NCI-H1092 treated with DMSO at 0.1 percent for 48 hours (cell line): ENCODE measurements around the gene PLEKHA6.

ENCODE experiments used
- DNase-seq: peaks from one replicate; lab custom pipeline; 2025; lab: John Stamatoyannopoulos, UW

Gene PLEKHA6

DNA sequence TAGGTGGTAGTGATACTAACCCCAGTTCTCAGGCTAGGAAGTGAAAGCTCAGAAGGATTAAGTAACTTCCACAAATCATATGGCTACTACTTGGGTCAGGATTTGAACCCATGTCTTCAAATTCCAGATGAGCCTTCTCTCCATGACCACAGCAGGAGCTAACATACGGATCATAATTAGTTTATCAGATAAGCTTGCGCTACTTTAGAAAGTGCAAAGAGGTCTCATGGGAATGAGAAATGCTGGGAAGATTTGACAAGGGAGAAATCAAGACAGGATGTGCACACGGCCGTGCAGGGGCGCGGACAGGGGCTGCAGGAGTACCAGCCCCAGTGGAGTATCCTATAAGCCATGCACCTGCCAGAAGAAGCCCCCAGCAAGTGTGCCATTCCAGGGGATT is 5.2 kb downstream of the PLEKHA6 start:
- no peak for DNase-seq

DNA sequence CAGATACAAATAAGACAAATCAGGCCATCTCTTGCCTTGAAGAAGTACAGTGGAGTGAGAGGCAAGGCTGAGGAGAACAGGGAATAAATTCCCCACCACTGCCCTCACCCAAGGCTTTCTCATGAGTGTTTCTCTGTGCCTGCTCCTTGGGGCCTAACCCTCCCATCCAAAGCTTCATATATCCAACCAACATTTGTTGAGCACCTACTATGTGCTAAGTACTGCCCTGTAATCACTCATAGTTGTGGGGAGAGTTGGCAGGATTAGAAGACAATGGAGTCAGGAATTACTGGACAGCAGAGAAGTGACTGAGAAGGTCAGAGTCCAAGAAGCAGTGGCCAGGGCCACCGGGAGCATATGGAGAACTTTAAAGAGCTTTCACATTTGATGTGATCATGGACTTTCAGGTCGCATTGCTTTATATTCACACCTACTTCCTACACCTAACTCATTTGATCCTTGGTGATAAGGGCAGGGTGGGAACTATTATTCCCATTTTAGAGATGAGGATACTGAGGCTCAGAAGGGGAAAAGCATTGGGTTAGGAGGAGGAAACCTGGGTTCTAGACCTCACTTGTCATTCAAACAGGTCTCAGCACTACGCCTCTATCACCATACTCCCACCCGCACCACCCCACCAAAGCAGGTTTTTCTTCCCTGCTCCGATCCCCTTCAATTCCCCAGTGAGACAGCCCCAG is 6.4 kb downstream of the PLEKHA6 start:
- DNase-seq = no peak

DNA sequence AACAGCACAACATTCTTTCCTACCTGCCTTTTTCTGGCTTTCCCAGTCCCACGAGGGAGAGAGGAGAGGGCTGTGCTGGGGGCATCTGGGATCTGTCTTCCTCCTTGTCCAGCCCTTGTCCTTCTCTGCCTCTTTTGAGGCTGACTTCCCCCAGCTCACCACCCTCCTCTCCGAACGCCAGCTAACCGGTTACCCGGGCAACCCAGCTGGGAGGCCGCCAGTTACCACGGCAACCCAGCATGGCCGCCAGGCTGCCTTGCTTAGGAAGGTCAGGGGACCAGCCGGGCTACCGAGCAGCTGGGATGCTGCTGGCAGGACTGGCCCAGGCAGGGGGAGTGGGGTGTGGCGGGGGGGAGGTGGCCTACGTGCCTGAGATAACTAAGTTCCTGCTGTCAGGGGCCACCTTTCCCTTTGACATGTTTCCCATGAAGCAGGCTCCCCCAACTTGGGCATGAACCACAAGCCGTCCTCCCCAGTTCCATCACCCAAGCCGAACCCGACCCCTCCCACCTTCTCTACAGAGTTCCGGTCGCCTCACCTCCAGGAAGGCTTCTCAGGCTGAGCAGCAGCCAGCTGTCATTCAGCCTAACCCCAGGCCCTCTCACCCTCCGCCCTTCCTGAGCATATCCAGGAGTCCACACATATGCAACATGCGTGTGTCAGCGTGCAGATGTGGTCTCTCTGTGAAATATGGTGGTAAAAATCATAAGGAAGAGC is 8.7 kb downstream of the PLEKHA6 start:
- peak; percentile 76 for DNase-seq

DNA sequence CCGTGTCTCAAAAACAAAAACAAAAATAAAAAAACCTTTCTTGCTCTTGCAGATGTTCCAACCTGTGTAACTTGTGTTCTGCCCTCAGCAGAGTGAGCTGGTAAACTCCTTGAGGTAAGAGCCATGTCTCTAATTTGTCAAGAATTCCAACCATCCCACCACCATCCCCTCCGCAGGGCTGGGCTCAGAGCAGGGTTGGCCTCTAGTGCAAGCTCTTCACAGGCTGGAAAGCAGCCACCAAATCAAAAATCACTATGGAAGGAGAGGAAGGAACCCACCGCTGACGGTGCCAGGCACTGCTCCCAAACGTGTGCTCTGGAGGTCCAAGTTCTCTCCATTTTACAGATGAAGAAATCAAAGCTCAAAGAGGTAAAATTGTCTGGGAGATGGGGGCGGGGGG is 9.4 kb downstream of the PLEKHA6 start:
- DNase-seq = no peak

DNA sequence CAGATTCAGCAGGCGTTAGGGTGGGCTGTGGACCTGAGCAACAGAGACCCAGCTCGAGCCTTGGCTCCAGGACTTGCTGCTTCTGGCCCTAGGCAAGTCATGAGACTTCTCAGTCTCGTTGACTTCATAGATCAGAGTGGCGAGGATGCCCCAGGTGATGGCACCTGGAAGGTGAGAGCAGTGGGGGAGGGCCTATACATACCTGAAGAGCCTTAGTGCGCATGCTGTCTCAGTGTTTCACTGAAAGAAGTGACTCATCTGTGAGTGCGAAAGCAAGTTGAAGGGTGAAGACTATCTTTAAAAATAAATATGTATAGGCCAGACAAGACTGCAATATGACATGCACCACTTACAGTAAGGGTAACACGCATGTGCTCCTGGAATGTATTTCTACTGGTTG is 10.1 kb downstream of the PLEKHA6 start:
- no peak for DNase-seq

DNA sequence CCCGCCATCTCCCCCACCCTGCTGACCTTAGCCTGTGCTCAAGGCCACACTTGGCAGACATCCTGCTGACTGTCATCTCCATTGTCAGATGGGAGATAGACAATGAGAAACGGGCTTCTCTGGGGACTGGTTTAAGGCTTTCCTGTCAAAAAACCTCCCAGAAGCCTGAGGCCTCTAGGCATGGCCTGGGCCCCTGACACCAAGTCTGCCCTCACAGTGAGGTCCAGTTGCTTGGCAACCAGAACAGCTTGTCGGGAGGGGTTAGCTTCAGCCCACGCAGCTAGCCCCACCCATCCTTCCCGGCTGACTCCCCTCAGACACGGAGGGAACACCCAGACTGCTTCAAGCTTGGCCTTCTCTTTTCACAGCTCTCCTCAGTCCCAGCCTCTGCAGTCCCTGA is 11.0 kb downstream of the PLEKHA6 start:
- DNase-seq = no peak

DNA sequence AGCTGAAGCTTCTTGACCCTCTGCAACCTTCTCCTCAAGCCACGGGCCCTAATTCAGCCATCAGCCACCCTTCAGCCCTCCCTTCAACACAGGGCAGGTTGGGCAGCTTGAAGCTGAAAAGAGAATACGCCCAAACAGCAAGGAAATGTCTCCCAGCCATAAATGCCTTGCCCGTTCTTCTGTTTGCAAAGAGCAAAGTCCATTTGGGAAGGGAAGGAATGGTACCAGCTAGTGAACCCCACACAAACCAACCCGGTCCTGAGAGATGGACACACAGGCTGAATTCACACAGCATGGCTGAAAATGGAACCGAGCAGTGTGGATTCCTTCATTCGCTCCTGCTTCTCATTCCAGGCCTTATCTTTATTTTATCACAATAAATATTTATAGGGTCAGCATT is 11.5 kb downstream of the PLEKHA6 start:
- no peak for DNase-seq

DNA sequence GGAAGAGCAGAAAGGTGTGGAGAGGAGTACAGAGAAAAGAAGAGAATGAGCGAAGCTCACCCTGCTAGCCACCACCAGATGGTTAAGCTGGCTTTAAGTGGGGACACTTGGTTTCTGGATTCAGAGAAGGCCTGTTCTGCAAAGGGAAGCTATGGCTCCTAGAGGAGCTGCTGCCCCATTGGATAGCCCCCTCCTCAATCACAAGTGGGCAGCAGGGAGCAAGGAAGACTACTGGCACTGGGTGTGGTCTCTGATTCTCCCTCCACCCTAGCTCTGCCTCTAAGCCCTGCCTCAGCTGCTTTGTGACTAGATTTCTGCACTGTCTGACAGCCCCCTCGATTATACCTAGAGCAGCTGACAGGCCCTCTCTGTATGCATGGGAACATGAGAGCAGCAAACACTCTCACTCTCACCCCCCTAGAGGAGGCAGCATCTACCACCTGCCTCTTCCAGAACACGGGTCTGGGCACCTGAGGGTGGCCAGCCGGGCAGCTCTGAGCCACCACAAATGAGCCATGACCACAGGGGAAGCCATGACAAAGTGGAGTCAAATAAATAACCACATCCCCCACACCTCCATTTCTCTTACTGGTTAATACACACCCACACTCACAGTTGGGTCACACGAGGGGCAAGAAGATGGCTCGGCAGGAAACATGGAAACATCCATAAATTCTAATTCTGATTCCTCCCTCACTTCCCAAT is 13.6 kb downstream of the PLEKHA6 start:
- no peak for DNase-seq

DNA sequence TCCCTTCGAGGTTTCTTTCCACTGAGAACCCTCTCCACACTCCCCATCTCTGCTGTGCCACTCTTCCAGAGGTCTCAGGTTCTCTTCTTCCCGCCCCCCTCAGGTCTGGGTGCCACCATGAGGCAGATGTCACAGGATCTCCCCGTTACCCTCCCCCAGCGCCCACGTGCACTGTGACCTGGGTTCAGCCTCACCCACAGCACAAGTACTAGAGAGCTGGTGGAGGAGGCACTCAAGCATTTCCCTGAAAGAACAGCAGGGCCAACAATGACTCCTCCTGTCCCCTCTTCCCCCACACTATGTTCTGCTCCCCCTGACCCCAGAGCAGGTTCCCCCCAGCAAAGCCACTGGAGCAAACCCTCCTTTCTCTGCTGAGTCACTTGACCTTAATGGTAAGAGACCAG is 14.3 kb downstream of the PLEKHA6 start:
- DNase-seq = no peak

DNA sequence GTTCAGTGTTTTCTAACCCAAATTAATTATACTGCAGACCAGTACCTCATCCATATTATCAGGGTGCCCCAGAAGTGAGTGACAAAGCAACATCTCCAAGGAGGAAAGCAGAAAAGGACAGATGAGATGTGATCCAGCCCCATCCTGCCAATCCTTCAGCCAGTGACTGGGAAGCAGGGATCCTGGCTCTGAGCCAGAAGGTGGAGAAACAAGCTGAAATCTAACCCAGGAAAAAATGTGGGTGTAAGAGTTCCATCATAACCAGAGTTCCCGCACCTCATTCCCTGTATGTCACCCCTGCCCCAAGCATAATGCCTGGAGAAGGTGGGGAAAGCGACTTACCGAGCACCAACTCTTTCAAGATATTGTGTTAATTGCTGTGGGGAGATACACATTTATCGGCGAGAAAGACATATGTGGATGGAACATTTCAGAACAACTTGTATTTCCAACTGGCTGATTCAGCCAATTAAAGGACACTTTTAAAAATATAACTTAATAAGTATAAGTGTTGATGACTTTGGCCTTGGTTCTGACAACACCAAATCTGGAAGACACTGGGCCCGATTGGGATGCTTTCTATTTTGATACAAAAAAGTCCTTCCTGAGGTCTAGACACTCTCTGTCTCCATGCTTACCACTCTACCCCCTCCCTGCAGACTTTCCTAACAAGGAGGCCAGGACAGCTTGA is 14.9 kb downstream of the PLEKHA6 start:
- DNase-seq = no peak

DNA sequence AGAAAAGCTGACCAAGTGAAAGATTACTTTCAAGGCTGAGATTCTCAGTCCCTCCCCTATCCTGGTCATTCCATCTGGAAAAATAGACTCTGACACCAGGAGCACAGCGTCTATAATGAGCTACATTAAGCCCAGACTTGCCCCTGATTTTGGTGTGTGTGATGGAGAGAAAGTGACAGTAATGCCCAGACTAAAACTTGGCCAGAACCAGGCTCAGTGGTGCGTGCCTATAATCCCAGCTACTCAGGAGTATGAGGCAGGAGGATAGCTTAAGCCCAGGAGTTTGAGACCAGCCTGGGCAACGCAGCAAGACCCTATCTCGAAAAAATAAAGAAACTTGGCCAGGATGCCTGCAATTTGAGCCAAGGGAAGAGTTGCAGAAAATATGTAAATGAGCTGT is 15.9 kb downstream of the PLEKHA6 start:
- DNase-seq = no peak

DNA sequence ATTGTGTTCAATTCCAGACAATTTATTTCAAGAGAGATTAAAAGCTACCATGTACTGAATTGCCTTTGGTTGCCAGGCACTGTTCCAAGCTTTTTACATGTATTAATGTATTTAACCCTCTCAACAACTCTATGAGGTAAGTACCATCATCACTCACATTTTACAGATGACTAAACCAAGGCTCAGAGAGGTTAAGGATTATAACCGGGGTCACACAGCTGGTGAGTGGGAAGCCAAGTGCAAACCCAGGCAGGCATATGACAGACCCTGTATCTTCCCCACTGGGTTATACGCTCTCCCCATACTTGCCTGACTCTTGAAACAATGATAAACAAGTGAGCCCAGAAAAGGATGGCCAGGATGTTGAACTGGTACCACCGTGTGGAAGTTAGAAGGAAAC is 16.5 kb downstream of the PLEKHA6 start:
- DNase-seq = no peak

DNA sequence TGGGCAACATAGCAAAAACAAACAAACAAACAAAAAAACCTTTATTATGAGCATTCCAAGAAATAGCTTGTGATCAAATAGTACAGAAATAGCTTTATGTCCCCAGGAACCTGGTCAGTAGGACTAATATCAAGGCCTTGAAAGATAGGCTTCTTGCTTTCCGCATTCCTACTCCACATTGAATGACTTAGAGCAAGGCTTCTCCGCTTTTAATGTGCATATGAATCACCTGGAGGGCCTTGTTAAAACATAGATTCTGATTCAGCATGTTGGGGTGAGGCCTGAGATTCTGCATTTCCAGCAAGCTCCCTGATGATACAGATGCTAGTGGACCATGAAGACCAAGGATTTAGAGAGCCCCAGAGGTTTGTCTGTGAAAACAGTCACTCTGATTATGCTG is 17.4 kb downstream of the PLEKHA6 start:
- DNase-seq = no peak

DNA sequence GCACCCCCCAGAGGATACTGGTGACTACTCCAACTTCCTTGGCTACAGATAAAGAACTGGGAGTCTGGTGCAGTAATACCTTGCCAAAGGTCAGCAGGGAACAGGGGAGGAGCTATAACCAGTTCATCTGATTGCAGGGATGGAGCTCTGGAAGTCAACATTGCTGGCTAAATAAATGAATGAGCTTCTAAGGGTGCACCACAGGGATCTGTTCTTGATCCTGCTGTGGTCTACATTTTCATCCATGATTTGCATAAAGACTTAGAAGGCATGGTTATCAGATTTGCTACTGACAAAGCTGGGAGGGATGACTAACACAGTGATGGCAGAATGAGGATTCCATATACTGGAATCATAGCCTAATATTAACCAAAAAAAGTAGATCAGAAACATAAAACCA is 18.3 kb downstream of the PLEKHA6 start:
- no peak for DNase-seq

DNA sequence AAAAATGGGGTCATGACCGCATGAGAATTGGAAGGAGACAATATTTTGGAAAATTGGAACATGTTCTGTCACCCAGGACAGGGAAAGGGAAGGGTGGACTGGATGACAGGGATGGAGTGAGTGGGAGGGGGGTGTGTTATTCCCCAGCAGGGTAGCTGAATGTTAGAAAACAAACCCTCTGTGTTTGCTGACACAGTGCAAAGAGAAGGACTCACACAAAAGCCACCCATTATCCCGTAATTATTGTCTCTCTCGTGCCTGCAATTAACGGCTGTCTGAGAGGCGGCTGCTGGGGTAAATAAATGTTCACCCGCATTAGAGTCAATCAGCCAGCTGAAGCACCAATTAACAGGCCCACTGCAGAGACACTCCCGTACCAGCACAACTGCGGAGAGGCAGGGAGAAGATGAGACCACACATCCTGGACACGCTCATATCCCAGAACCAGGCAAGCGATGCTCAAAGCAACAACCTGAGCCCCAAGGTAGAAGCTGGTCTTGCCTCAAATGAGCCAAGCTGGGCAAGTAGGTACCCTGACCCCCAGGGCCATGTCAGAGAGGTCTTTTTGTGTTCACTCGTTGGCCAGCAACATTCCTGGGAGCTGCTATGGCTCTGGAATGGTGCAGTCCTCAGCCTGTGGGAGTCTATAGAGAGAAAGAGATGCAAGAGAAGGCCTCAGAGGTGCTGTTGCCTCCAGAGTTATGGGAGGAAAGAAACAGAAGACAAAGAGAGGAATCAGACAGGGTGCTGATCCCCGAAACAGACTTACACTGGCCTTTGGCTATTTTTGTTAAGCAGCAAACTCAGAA is 19.4 kb downstream of the PLEKHA6 start:
- DNase-seq = peak; percentile 85

DNA sequence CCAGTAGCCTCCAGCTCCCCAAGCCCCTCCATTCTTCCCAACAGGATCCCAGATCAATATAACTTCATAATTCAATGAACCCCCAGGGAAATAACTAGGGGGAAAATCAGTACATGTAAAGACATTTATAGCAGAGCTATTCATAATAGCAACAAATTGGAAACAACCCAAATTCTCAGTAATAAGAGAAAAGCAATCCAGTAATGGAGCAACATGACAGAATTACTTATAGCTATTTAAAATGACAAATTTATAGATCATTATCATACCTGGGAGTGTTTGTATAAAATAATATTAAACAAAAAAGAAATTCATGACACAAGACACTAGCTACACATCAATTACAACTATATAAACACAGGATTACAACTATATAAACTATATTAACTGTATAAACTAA is 20.2 kb downstream of the PLEKHA6 start:
- DNase-seq = no peak

DNA sequence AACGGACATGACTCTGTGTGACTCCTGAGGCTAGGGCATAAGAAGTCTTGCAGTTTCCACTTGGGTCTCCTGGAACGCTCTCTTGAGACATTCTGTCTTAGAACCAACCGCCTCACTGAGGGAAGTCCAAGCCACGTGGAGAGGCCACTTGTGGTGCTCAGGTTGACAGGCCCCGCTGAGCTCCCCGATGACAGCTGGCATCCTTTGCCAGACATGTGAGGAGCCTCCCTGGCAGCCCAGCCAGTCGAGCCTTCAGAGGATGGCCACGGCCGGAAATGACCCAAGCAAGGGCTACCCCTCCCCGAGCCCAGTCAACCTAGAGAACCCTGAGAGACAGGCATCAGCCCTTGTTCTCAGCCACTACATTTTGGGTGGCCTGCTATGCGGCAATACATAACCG is 20.7 kb downstream of the PLEKHA6 start:
- DNase-seq = no peak

DNA sequence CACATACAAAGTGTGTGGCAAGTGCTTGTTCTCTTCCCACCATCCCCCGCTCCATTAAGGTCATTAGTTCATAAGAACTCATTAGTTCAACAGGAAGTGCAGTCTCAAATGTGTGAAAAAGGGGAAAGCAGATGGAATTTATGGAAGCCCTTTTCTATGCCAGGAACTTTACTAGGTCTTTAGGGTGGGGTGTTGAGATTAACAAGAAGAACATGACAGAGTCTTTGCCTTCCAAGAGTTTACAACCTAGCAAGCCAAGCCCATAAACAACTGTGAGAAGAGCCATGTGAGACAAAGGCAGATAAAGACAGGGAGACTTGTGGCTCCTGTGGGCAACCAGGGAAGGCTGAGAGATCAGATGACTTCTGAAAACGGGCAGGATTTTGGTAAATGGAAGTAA is 21.4 kb downstream of the PLEKHA6 start:
- DNase-seq = no peak

DNA sequence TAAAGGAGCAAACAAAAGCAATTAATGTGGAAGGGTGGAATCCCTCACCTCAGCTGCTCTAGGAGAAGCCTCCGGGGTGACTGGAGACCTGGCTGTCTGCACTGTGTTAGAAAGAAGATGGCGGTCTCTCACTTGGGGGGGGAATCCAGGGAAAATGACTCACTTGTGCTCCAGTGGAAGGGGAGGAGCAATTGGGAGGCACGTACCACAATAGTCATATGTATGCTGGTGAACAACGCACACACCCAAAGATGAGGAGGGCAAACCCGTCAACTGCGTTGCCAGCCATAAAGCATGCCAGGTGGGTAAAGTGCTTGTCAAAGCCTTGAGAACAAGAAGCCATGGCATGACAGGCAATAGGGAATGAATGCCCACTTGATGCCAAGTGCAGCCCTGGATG is 22.1 kb downstream of the PLEKHA6 start:
- no peak for DNase-seq

DNA sequence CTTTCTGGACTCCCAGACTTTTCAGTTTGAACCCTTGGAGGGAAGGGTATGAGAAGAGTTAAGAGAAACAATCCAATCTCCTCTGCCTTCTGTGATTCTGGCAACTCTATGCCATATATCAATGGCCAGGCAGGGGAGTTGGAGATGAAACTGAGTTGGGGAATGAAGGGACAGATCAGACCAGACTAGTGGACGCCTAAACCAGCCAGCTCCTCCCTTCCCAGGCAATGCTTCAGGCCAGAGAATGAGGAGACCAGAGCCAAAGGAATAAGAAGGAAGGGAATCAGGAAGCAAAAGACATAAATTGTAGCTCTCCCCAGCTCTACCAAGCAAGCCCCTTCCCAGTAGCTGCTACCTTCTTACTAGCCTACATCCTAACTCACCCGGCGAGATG is 22.7 kb downstream of the PLEKHA6 start:
- no peak for DNase-seq

DNA sequence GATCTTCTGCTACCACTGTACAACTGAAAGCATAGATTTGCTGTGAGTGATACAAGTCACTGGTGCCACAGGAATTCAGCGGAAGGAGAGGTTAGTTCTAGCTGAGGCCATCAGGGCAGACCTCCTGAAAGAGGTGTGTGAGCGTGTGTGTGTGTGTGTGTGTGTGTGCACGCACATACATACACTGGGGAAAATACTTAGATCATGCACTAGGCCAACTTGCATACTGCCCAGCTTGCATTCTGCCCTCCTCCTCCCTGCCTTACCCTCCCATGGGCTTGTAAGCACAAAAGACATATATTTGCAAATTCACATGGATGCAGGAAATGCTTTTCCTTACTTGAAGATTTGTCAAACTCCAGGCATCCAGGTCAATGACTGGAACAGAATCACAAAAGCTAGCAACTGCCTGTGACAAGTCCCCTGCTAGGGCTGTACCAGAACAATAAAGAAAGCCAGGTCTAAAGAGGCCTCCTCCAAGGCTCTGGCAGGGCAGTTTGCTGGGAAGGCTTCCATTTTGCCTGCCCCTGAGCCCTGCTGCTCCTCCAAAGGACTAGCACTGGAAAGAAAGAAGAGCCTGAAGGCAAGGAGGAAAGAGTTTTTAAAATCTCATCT is 23.2 kb downstream of the PLEKHA6 start:
- DNase-seq = no peak
